Nephron progenitor cell (in vitro differentiated cells): ENCODE data around the gene MATN1.

Source experiments
- DNase-seq: peaks from one replicate; pipeline ENCODE4 v3.0.0; 2021
- H3K27ac Mint-ChIP-seq: 2 replicates; pipeline ENCODE4 v1.8.0; 2021; ENCODE audit warnings: mild to moderate bottlenecking, moderate library complexity, mixed read lengths
- H3K27me3 Mint-ChIP-seq: 2 replicates; pipeline ENCODE4 v1.8.0; 2021; ENCODE audit warnings: mild to moderate bottlenecking, low read depth, mixed read lengths; ENCODE audit not compliant: poor library complexity
- H3K36me3 Mint-ChIP-seq: 2 replicates; pipeline ENCODE4 v1.8.0; 2021; ENCODE audit warnings: low read depth, mixed read lengths
- H3K4me1 Mint-ChIP-seq: 2 replicates; pipeline ENCODE4 v1.8.0; 2021; ENCODE audit warnings: mixed read lengths
- H3K4me3 Mint-ChIP-seq: 2 replicates; pipeline ENCODE4 v1.8.0; 2021; ENCODE audit warnings: mild to moderate bottlenecking, moderate library complexity, mixed read lengths
- H3K9me3 Mint-ChIP-seq: 2 replicates; pipeline ENCODE4 v1.8.0; 2021; ENCODE audit warnings: mild to moderate bottlenecking, moderate library complexity, mixed read lengths
- CTCF ChIP-seq: fragments of 200-600 bp; sonication (generic); IDR thresholded peaks from 2 replicates; pipeline ENCODE4 v1.5.0; 2021; ENCODE audit warnings: antibody characterized with exemption

Gene MATN1

GRCh38 chr1:30663596-30664091 lies 59.7 kb downstream of the MATN1 start:
- H3K27ac Mint-ChIP-seq, result no peak overlapping the region
- no peaks in the 10 kb centered on the region for H3K36me3 Mint-ChIP-seq
- peaks cover 70% of the 10 kb centered on the region for H3K4me1 Mint-ChIP-seq
- TF ChIP-seq CTCF, result no peak
- H3K27me3 Mint-ChIP-seq, result peaks cover 13% of the 10 kb centered on the region
- DNase-seq, result no peak
- no peaks in the 10 kb centered on the region for H3K9me3 Mint-ChIP-seq
- no peak overlapping the region for H3K4me3 Mint-ChIP-seq

GRCh38 chr1:30662291-30662840 lies 61.0 kb downstream of the MATN1 start:
- Mint-ChIP-seq H3K36me3 (no peaks in the 10 kb centered on the region), H3K27ac (no peak overlapping the region), H3K27me3 (peaks cover 14% of the 10 kb centered on the region)

GRCh38 chr1:30661311-30661710 lies 62.1 kb downstream of the MATN1 start:
- H3K27me3 Mint-ChIP-seq, result peaks cover 11% of the 10 kb centered on the region
- no peak for TF ChIP-seq CTCF
- no peaks in the 10 kb centered on the region for H3K9me3 Mint-ChIP-seq
- H3K27ac Mint-ChIP-seq, result peak overlapping the region; percentile 13
- no peak for DNase-seq
- no peaks in the 10 kb centered on the region for H3K36me3 Mint-ChIP-seq
- peaks cover 56% of the 10 kb centered on the region for H3K4me1 Mint-ChIP-seq
- H3K4me3 Mint-ChIP-seq, result no peak overlapping the region

More at GRCh38 chr1:30662291-30662840, 61.0 kb downstream of the MATN1 start:
- Mint-ChIP-seq H3K4me3 (no peak overlapping the region), H3K4me1 (peaks cover 61% of the 10 kb centered on the region), H3K9me3 (no peaks in the 10 kb centered on the region)
- TF ChIP-seq CTCF, result no peak
- no peak for DNase-seq
